ENCODE results near the gene CEACAM20.
"Not testable (repeated sequence)": the region's sequence is repeated elsewhere in the genome, so short reads cannot be mapped to it uniquely, and the experiment has no call there.

DNA sequence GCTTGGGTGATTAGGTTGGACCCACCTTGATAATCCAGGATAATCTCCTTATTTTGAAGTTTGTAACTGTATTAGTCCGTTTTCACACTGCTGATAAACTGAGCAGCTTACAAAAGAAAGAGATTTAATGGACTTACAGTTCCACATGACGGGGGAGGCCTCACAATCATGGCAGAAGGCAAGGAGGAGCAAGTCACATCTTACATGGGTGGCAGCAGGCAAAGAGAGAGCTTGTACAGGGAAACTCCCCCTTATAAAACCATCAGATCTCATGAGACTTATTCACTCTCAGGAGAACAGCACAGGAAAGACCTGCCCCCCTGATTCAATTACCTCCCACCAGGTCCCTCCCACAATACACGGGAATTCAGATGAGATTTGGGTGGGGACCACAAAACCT is 5.9 kb upstream of the CEACAM20 start:
- not testable (repeated sequence) for TF ChIP-seq POLR2A, CTCF (IDR thresholded peaks at IDR 0.05)
